C4-2B (cell line): ENCODE data around the gene AHRR.

ENCODE experiments used
- H3K27ac ChIP-seq: fragments of 450-650 bp; 2 replicates; pipeline ENCODE4 v1.5.1; 2017
- CTCF ChIP-seq: fragments of 450-650 bp; conservative IDR thresholded peaks from 2 replicates; pipeline ENCODE4 v1.5.1; 2017; ENCODE audit warnings: mild to moderate bottlenecking
- ZFX ChIP-seq: fragments of 450-650 bp; IDR thresholded peaks from 2 replicates; pipeline ENCODE4 v1.6.1; 2017

Gene AHRR

GRCh38 chr5:446883-447263 lies 125.4 kb downstream of the AHRR start:
- no peak for TF ChIP-seq ZFX
- TF ChIP-seq CTCF = peak; percentile 84

GRCh38 chr5:447501-447900 lies 126.0 kb downstream of the AHRR start:
- TF ChIP-seq CTCF = no peak
- no peak overlapping the region for H3K27ac ChIP-seq

More at GRCh38 chr5:446883-447263, 125.4 kb downstream of the AHRR start:
- H3K27ac ChIP-seq = no peak overlapping the region

GRCh38 chr5:448061-448765 lies 126.7 kb downstream of the AHRR start:
- TF ChIP-seq ZFX (no peak), CTCF (no peak)

GRCh38 chr5:448766-449090 lies 127.2 kb downstream of the AHRR start:
- no peak for TF ChIP-seq ZFX
- TF ChIP-seq CTCF = no peak
- no peak overlapping the region for H3K27ac ChIP-seq

More at GRCh38 chr5:448061-448765, 126.7 kb downstream of the AHRR start:
- H3K27ac ChIP-seq = no peak overlapping the region

- no peak for TF ChIP-seq ZFX
- no peak for TF ChIP-seq CTCF
- no peak overlapping the region for H3K27ac ChIP-seq
These were observed 127.6 kb downstream of the AHRR start for GRCh38 chr5:449151-449550.

- TF ChIP-seq ZFX (no peak), CTCF (no peak)
- no peak overlapping the region for H3K27ac ChIP-seq
These were observed 130.3 kb downstream of the AHRR start for GRCh38 chr5:451587-452458.

- TF ChIP-seq ZFX (no peak), CTCF (no peak)
- H3K27ac ChIP-seq = no peak overlapping the region
These were observed 131.6 kb downstream of the AHRR start for GRCh38 chr5:452978-453710.
